B cell (primary cell): ENCODE data around the gene MOB3A.

Source experiments
- CTCF ChIP-seq: fragments of 200-600 bp; IDR thresholded peaks from one replicate; pipeline ENCODE4 v1.8.0; 2022; ENCODE audit warnings: antibody characterized with exemption, mild to moderate bottlenecking
- EZH2 ChIP-seq: IDR thresholded peaks from 2 replicates; pipeline ENCODE4 v1.6.1; 2012; ENCODE audit warnings: borderline replicate concordance, low read depth, mild to moderate bottlenecking, moderate library complexity, low read length; ENCODE audit not compliant: insufficient read depth, poor library complexity, severe bottlenecking

- TF ChIP-seq CTCF: no peak
- TF ChIP-seq EZH2: no peak
Measured at GRCh38 chr19:2129022-2129421, 32.9 kb upstream of the MOB3A start.
